ENCODE results near the gene RAB24.

DNA sequence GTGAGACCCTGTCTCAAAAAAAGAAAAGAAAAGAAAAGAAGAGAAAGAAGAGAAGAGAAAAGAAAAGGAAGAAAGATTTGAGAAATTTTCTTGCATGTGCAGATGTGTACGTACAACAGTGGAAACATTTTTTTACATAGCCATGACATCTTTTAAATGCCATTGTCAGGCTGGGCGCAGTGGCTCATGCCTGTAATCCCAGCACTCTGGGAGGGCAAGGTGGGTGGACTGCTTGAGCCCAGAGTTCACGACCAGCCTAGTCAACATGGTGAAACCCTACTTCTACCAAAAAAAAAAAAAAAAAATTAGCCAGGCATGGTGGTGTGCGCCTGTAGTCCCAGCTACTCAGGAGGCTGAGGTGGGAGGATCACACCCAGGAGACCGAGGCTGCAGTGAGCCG lies 41.4 kb upstream of the RAB24 start:
- TF ChIP-seq, protein P1, sequence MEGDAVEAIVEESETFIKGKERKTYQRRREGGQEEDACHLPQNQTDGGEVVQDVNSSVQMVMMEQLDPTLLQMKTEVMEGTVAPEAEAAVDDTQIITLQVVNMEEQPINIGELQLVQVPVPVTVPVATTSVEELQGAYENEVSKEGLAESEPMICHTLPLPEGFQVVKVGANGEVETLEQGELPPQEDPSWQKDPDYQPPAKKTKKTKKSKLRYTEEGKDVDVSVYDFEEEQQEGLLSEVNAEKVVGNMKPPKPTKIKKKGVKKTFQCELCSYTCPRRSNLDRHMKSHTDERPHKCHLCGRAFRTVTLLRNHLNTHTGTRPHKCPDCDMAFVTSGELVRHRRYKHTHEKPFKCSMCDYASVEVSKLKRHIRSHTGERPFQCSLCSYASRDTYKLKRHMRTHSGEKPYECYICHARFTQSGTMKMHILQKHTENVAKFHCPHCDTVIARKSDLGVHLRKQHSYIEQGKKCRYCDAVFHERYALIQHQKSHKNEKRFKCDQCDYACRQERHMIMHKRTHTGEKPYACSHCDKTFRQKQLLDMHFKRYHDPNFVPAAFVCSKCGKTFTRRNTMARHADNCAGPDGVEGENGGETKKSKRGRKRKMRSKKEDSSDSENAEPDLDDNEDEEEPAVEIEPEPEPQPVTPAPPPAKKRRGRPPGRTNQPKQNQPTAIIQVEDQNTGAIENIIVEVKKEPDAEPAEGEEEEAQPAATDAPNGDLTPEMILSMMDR (conservative IDR thresholded peaks at IDR 0.05 in 1 of 2, IDR thresholded peaks at IDR 0.05 in 1 of 2; ENCODE audit: extremely low read depth in 1 of 2, insufficient read depth in 1 of 2, low read depth in 1 of 2, low read length in 2 of 2): no peak
- TF ChIP-seq EZH2 (IDR thresholded peaks at IDR 0.05; ENCODE audit: borderline replicate concordance, low read length): no peak

Measured in mammary epithelial cell (primary cell).